Measurements from ENCODE around the gene GNG7.

DNA sequence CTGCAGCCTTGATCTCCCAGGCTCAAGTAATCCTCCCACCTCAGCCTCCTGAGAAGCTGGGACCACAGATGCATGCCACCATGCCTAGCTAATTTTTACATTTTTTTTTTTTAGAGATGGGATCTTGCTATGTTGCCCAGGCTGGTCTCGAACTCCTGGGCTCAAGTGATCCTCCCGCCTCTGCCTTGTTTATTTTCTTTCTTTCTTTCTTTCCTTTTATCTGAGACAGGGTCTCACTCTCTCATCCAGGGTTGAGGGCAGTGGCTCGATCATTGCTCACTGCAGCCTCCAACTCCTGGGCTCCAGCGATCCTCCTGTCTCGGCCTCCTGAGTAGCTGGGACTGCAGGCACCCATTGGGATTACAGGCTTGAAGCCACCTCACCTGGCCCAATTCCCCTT lies 3.8 kb upstream of the GNG7 start:
- TF ChIP-seq EZH2 (IDR thresholded peaks at IDR 0.05; ENCODE audit: insufficient read depth, poor library complexity, severe bottlenecking) = no peak
- TF ChIP-seq EZH2phosphoT487 (IDR thresholded peaks at IDR 0.05; ENCODE audit: insufficient read depth, low read depth) = no peak
